Keratinocyte (primary cell): ENCODE results near the gene MYOC. TPM values are rescaled to one million over a fixed set of nuclear protein-coding genes. Genes with fewer than 3 reads are reported as not detected.
A peak's percentile ranks its signal among the peaks of the same experiment; 100 is the strongest.

ENCODE experiments used
- DNase-seq: peaks from one replicate; pipeline ENCODE4 v3.0.0-alpha.2; 2011; ENCODE audit warnings: low read depth, missing footprints, low spot score
- FAIRE-seq: peaks from 2 replicates; lab custom pipeline; 2011; peaks lifted over from hg19 to GRCh38; lab: Jason Lieb, UNC
- H2AFZ ChIP-seq: 2 replicates; pipeline ENCODE4 v1.6.0; 2012; ENCODE audit warnings: low read length, control low read depth, inconsistent platforms; ENCODE audit not compliant: control insufficient read depth
- H3K27ac ChIP-seq: 2 replicates; pipeline ENCODE4 v1.5.1; 2011; ENCODE audit warnings: low read length; ENCODE audit not compliant: control insufficient read depth, insufficient read depth
- H3K27me3 ChIP-seq: 3 replicates; pipeline ENCODE4 v1.6.0; 2011; ENCODE audit warnings: low read length; ENCODE audit not compliant: control insufficient read depth, insufficient read depth; ENCODE audit errors: extremely low read depth
- H3K36me3 ChIP-seq, 2 experiments: 2 replicates in 1 of 2; 3 replicates in 1 of 2; pipeline ENCODE4 v1.5.1; 2011; ENCODE audit warnings: low read length in 2 of 2, mild to moderate bottlenecking in 1 of 2; ENCODE audit not compliant: control insufficient read depth in 2 of 2, insufficient read depth in 2 of 2; ENCODE audit errors: extremely low read depth in 1 of 2
- H3K4me1 ChIP-seq: 3 replicates; pipeline ENCODE4 v1.5.1; 2011; ENCODE audit warnings: low read length; ENCODE audit not compliant: control insufficient read depth, insufficient read depth; ENCODE audit errors: extremely low read depth
- H3K4me2 ChIP-seq: 3 replicates; pipeline ENCODE4 v1.6.0; 2011; ENCODE audit warnings: low read depth, low read length; ENCODE audit not compliant: control insufficient read depth, insufficient read depth; ENCODE audit errors: extremely low read depth
- H3K4me3 ChIP-seq, 3 experiments: fragments of 200-600 bp in 1 of 3; sonication (generic) in 1 of 3; 2 replicates in 2 of 3; 3 replicates in 1 of 3; pipeline ENCODE4 v1.5.1; 2011 to 2016; ENCODE audit warnings: low read length in 3 of 3, mild to moderate bottlenecking in 3 of 3, control low read depth in 2 of 3, inconsistent platforms in 1 of 3, low read depth in 1 of 3, mixed read lengths in 1 of 3, mixed run types in 1 of 3, moderate library complexity in 1 of 3; ENCODE audit not compliant: control insufficient read depth in 2 of 3, insufficient read depth in 2 of 3; ENCODE audit errors: extremely low read depth in 1 of 3
- H3K79me2 ChIP-seq: 2 replicates; pipeline ENCODE4 v1.6.0; 2012; ENCODE audit warnings: low read length; ENCODE audit not compliant: control insufficient read depth, insufficient read depth
- H3K9ac ChIP-seq: 3 replicates; pipeline ENCODE4 v1.6.0; 2011; ENCODE audit warnings: low read length; ENCODE audit not compliant: control insufficient read depth, insufficient read depth; ENCODE audit errors: extremely low read depth
- H3K9me1 ChIP-seq: 3 replicates; pipeline ENCODE4 v1.6.0; 2011; ENCODE audit warnings: low read length; ENCODE audit not compliant: control insufficient read depth, insufficient read depth; ENCODE audit errors: extremely low read depth
- H3K9me3 ChIP-seq: 2 replicates; pipeline ENCODE4 v1.5.1; 2012; ENCODE audit warnings: low read depth, low read length; ENCODE audit not compliant: control insufficient read depth
- H4K20me1 ChIP-seq: 3 replicates; pipeline ENCODE4 v1.6.0; 2011; ENCODE audit warnings: low read length; ENCODE audit not compliant: control insufficient read depth, insufficient read depth; ENCODE audit errors: extremely low read depth
- CTCF ChIP-seq, 3 experiments: IDR thresholded peaks in 1 of 3; conservative IDR thresholded peaks in 1 of 3; optimal IDR thresholded peaks in 1 of 3; 2 replicates in 2 of 3; 3 replicates in 1 of 3; pipeline versions ENCODE3 to v1.5.1; 2011; ENCODE audit warnings: low read length in 3 of 3, mild to moderate bottlenecking in 3 of 3, moderate library complexity in 2 of 3, control low read depth in 1 of 3, inconsistent platforms in 1 of 3; ENCODE audit not compliant: insufficient read depth in 2 of 3; ENCODE audit errors: extremely low read depth in 1 of 3
- EZH2 ChIP-seq: IDR thresholded peaks from one replicate; pipeline ENCODE4 v1.6.1; 2012; ENCODE audit warnings: inconsistent platforms, mild to moderate bottlenecking, low read length, moderate library complexity
- dilution Hi-C: fragments of 300-500 bp; cut with MboI; formaldehyde crosslinking; loops from one replicate; pipeline ENCODE4 v1.7.0; 2020; ENCODE audit warnings: low sequenced_read_pairs; ENCODE audit not compliant: extremely low pct_ligation_motif_present
- polyA plus RNA-seq, 5 experiments: library from polyadenylated mRNA; depleted of rRNA in 3 of 5; stranded (reverse) in 3 of 5; stranded (forward) in 1 of 5; unstranded in 1 of 5; fragments of >200 nt; gene quantifications; 1 replicate in 1 of 5; 2 replicates in 3 of 5; 3 replicates in 1 of 5; pipeline versions ENCODE4 v1.2.1 to v1.2.3, GENCODE V29; 2011 to 2012; ENCODE audit warnings: missing spikeins in 2 of 5, low read depth in 1 of 5, low replicate concordance in 1 of 5

The MYOC gene
- polyA plus RNA-seq, 1 donor (not counting 4 experiments of a cell fraction or from before 2014, with no cell fraction given): not detected

- no peak overlapping the region for H3K4me3 ChIP-seq
- FAIRE-seq (no peak), DNase-seq (no peak)
- TF ChIP-seq CTCF (optimal IDR thresholded peaks at IDR 0.05 in 1 of 3, IDR thresholded peaks at IDR 0.05 in 1 of 3, conservative IDR thresholded peaks at IDR 0.05 in 1 of 3; ENCODE audit: extremely low read depth in 1 of 3, insufficient read depth in 2 of 3, low read length in 3 of 3): no peak
- TF ChIP-seq EZH2: no peak
- H3K9me3 ChIP-seq: no peaks in the 10 kb centered on the region
- no peaks in the 10 kb centered on the region for H3K4me1 ChIP-seq
- no peak overlapping the region for H3K27ac ChIP-seq
- no peaks in the 10 kb centered on the region for H3K36me3 ChIP-seq
- no peak overlapping the region for H3K4me2 ChIP-seq
- no peak overlapping the region for H2AFZ ChIP-seq
- no peak overlapping the region for H3K9ac ChIP-seq
- dilution Hi-C loops: no loop called here
- H3K79me2 ChIP-seq: no peaks in the 10 kb centered on the region
- peaks cover 22% of the 10 kb centered on the region for H3K27me3 ChIP-seq
- no peaks in the 10 kb centered on the region for H4K20me1 ChIP-seq
- no peaks in the 10 kb centered on the region for H3K9me1 ChIP-seq
These were observed 1.3 kb upstream of the MYOC start for GRCh38 chr1:171653796-171654195.

- no peaks in the 10 kb centered on the region for H4K20me1 ChIP-seq
- H3K4me2 ChIP-seq: no peak overlapping the region
- H2AFZ ChIP-seq: peak overlapping the region; percentile 30
- H3K9ac ChIP-seq: no peak overlapping the region
- H3K4me1 ChIP-seq: no peaks in the 10 kb centered on the region
- dilution Hi-C loops: loop anchor here (25.0 kb wide), 1 partner anchor 341 kb away; no protein-coding TSS in a partner anchor
- no peak overlapping the region for H3K27ac ChIP-seq
- H3K4me3 ChIP-seq: no peak overlapping the region
- H3K36me3 ChIP-seq: no peaks in the 10 kb centered on the region
- H3K9me3 ChIP-seq: no peaks in the 10 kb centered on the region
- no peak for FAIRE-seq
- TF ChIP-seq CTCF (optimal IDR thresholded peaks at IDR 0.05 in 1 of 3, IDR thresholded peaks at IDR 0.05 in 1 of 3, conservative IDR thresholded peaks at IDR 0.05 in 1 of 3; ENCODE audit: extremely low read depth in 1 of 3, insufficient read depth in 2 of 3, low read length in 3 of 3): no peak
- TF ChIP-seq EZH2: no peak
- no peaks in the 10 kb centered on the region for H3K79me2 ChIP-seq
- H3K27me3 ChIP-seq: peaks cover 6% of the 10 kb centered on the region
- H3K9me1 ChIP-seq: no peaks in the 10 kb centered on the region
- no peak for DNase-seq
These were observed 6.3 kb downstream of the MYOC start for GRCh38 chr1:171646249-171646560.
